Skeletal muscle tissue (tissue), 4 donors: Measurements from ENCODE around the gene ERCC6L2. TPM values are rescaled to one million over a fixed set of nuclear protein-coding genes. Genes with fewer than 3 reads are reported as not detected.

Experiments used
- H3K27ac ChIP-seq: one replicate; pipeline ENCODE4 v1.7.0; 2013; ENCODE audit warnings: mild to moderate bottlenecking, low read depth, low read length, inconsistent platforms
- H3K27me3 ChIP-seq, 3 donors: one replicate each; pipeline ENCODE4 v1.7.0; 2013; ENCODE audit warnings: low read length in 3 of 3; ENCODE audit not compliant: control insufficient read depth in 3 of 3, insufficient read depth in 3 of 3
- H3K36me3 ChIP-seq, 3 donors: one replicate each; pipeline ENCODE4 v1.7.0; 2013; ENCODE audit warnings: low read length in 3 of 3; ENCODE audit not compliant: control insufficient read depth in 3 of 3, insufficient read depth in 3 of 3
- H3K4me1 ChIP-seq, 3 donors: one replicate each; pipeline ENCODE4 v1.7.0; 2013; ENCODE audit warnings: low read length in 3 of 3, mild to moderate bottlenecking in 3 of 3; ENCODE audit not compliant: control insufficient read depth in 3 of 3, insufficient read depth in 3 of 3
- H3K4me3 ChIP-seq, 3 donors: one replicate each; pipeline ENCODE4 v1.7.0; 2013; ENCODE audit warnings: low read length in 3 of 3
- H3K9ac ChIP-seq, 3 donors: one replicate each; pipeline ENCODE4 v1.7.0; 2013; ENCODE audit warnings: low read length in 3 of 3, mild to moderate bottlenecking in 3 of 3, moderate library complexity in 2 of 3, low read depth in 1 of 3
- H3K9me3 ChIP-seq, 3 donors: one replicate each; pipeline ENCODE4 v1.7.0; 2013; ENCODE audit warnings: low read length in 3 of 3; ENCODE audit not compliant: control insufficient read depth in 3 of 3
- total RNA-seq: library from RNA; depleted of rRNA; stranded (reverse); fragments of >200 nt; gene quantifications from one replicate; pipeline ENCODE4 v1.2.3, GENCODE V29; 2014
- donor health status: Osteomylitis.

ERCC6L2 gene
- total RNA-seq, 1 donor from 2014 or later, result 44.9 TPM

- no peak overlapping the region for H3K27ac ChIP-seq
- H3K9me3 ChIP-seq, result peaks cover 0 to 3% (median 0%) of the 10 kb centered on the region in 3 donors
- no peaks in the 10 kb centered on the region for H3K27me3 ChIP-seq
- H3K9ac ChIP-seq, result no peak overlapping the region
- no peaks in the 10 kb centered on the region for H3K36me3 ChIP-seq
- H3K4me1 ChIP-seq, result no peaks in the 10 kb centered on the region
- H3K4me3 ChIP-seq, result no peak overlapping the region
Measured at GRCh38 chr9:95862343-95862742, 13.1 kb upstream of the ERCC6L2 start.

- Histone ChIP-seq H3K36me3 (no peaks in the 10 kb centered on the region), H3K27me3 (no peaks in the 10 kb centered on the region), H3K4me1 (no peaks in the 10 kb centered on the region), H3K9ac (no peak overlapping the region), H3K27ac (no peak overlapping the region), H3K4me3 (no peak overlapping the region), H3K9me3 (peaks cover 0 to 3% (median 0%) of the 10 kb centered on the region in 3 donors)
Measured at GRCh38 chr9:95864852-95865580, 10.5 kb upstream of the ERCC6L2 start.

- Histone ChIP-seq H3K9me3 (no peaks in the 10 kb centered on the region), H3K27ac (no peak overlapping the region), H3K27me3 (no peaks in the 10 kb centered on the region), H3K4me3 (no peak overlapping the region), H3K4me1 (peaks cover 8 to 9% (median 8%) of the 10 kb centered on the region in 3 donors), H3K36me3 (no peaks in the 10 kb centered on the region), H3K9ac (no peak overlapping the region)
Measured at GRCh38 chr9:95870352-95870751, 5.1 kb upstream of the ERCC6L2 start.

DNA sequence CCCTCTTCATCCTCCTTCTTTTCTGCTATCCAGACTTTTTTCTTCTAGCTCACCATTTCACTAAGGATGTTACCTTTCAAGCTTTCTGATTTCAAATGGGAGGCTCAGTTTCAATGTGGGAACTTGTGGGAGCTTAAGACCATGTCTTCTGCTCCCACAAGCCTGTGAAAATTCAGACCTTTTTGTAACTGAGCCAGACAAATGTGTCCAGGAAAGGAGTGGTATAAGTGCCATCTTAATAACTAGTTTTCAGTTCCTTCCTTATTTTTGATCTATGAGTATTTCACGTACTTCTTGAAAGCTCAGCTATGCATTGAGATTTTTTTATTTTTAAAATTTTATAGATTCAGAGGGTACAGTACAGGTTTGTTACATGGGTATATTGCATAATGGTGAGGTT lies 4.6 kb upstream of the ERCC6L2 start:
- H3K36me3 ChIP-seq, result peaks cover 0 to 2% (median 0%) of the 10 kb centered on the region in 3 donors
- H3K9ac ChIP-seq, result no peak overlapping the region
- H3K4me1 ChIP-seq, result peaks cover 8 to 9% (median 8%) of the 10 kb centered on the region in 3 donors
- H3K27ac ChIP-seq, result no peak overlapping the region
- no peaks in the 10 kb centered on the region for H3K9me3 ChIP-seq
- no peak overlapping the region for H3K4me3 ChIP-seq
- H3K27me3 ChIP-seq, result no peaks in the 10 kb centered on the region

GRCh38 chr9:95874303-95874988 lies 1.0 kb upstream of the ERCC6L2 start:
- Histone ChIP-seq H3K36me3 (peaks cover 0 to 2% (median 0%) of the 10 kb centered on the region in 3 donors), H3K27me3 (no peaks in the 10 kb centered on the region), H3K27ac (peak overlapping the region; percentile 100), H3K4me3 (no peak overlapping the region), H3K4me1 (peaks cover 8 to 16% (median 10%) of the 10 kb centered on the region in 3 donors), H3K9ac (peak overlapping the region in 1 of 3 donors; percentile 36), H3K9me3 (no peaks in the 10 kb centered on the region)

GRCh38 chr9:95874989-95875304 lies 544 bp upstream of the ERCC6L2 start:
- Histone ChIP-seq H3K4me1 (peaks cover 8 to 16% (median 12%) of the 10 kb centered on the region in 3 donors), H3K27ac (peak overlapping the region; percentile 100), H3K9me3 (no peaks in the 10 kb centered on the region), H3K27me3 (no peaks in the 10 kb centered on the region), H3K36me3 (peaks cover 0 to 2% (median 0%) of the 10 kb centered on the region in 3 donors), H3K9ac (no peak overlapping the region), H3K4me3 (no peak overlapping the region)

- Histone ChIP-seq H3K9ac (no peak overlapping the region), H3K4me3 (no peak overlapping the region)
Measured at GRCh38 chr9:95876138-95876444, 600 bp downstream of the ERCC6L2 start.

GRCh38 chr9:95876595-95876994 lies 1.1 kb downstream of the ERCC6L2 start:
- Histone ChIP-seq H3K9me3 (no peaks in the 10 kb centered on the region), H3K9ac (no peak overlapping the region), H3K4me3 (no peak overlapping the region), H3K27me3 (no peaks in the 10 kb centered on the region), H3K27ac (peak overlapping the region; percentile 100), H3K36me3 (peaks cover 0 to 6% (median 2%) of the 10 kb centered on the region in 3 donors), H3K4me1 (peaks cover 8 to 16% (median 12%) of the 10 kb centered on the region in 3 donors)

More at GRCh38 chr9:95876138-95876444, 600 bp downstream of the ERCC6L2 start:
- Histone ChIP-seq H3K36me3 (peaks cover 0 to 4% (median 2%) of the 10 kb centered on the region in 3 donors), H3K27me3 (no peaks in the 10 kb centered on the region), H3K27ac (peak overlapping the region; percentile 100), H3K9me3 (no peaks in the 10 kb centered on the region), H3K4me1 (peaks cover 8 to 16% (median 12%) of the 10 kb centered on the region in 3 donors)

DNA sequence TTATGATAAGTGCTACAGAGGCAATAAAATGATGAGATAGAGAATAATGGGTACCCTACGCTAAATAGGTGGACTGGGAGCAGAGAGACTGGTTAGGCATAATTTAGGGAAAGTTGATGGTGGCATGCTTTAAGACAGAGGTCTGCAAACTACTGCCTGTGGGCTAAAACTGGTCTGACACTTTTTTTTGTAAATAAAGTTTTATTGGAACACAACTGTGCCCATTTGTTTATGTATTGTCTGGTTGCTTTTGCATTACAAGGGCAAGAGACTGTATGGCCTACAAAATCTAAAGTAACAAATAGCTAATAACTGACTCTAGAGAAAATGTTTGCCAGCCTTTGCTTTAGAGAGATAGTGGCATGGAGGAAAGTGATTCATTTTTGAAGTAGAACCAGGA lies 2.5 kb downstream of the ERCC6L2 start:
- H3K27ac ChIP-seq, result no peak overlapping the region
- no peaks in the 10 kb centered on the region for H3K27me3 ChIP-seq
- no peak overlapping the region for H3K9ac ChIP-seq
- H3K36me3 ChIP-seq, result peaks cover 2 to 10% (median 5%) of the 10 kb centered on the region in 3 donors
- no peak overlapping the region for H3K4me3 ChIP-seq
- no peaks in the 10 kb centered on the region for H3K9me3 ChIP-seq
- H3K4me1 ChIP-seq, result peaks cover 8 to 16% (median 14%) of the 10 kb centered on the region in 3 donors

- Histone ChIP-seq H3K4me3 (no peak overlapping the region), H3K27me3 (no peaks in the 10 kb centered on the region), H3K9me3 (no peaks in the 10 kb centered on the region), H3K4me1 (peaks cover 4 to 9% (median 8%) of the 10 kb centered on the region in 3 donors), H3K9ac (no peak overlapping the region), H3K36me3 (peaks cover 2 to 14% (median 5%) of the 10 kb centered on the region in 3 donors), H3K27ac (no peak overlapping the region)
Measured at GRCh38 chr9:95879591-95879990, 4.1 kb downstream of the ERCC6L2 start.
